ENCODE results near the gene PHF11.

DNA sequence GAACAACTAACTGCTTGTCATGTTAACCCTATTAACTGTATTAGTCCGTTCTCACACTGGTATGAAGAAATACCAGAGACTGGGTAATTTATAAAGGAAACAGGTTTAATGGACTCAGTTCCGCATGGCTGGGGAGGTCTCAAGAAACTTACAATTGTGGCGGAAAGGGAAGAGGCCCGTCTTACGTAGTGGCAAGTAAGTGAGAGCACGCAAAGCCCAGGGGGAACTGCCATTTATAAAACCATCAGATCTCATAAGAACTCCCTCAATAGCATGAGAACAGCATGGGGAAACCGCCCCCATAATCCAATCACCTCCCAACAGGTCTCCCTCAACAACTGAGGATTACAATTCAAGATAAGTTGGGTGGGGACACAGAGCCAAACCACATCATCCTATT lies 34.7 kb downstream of the PHF11 start:
- TF ChIP-seq, protein P1, sequence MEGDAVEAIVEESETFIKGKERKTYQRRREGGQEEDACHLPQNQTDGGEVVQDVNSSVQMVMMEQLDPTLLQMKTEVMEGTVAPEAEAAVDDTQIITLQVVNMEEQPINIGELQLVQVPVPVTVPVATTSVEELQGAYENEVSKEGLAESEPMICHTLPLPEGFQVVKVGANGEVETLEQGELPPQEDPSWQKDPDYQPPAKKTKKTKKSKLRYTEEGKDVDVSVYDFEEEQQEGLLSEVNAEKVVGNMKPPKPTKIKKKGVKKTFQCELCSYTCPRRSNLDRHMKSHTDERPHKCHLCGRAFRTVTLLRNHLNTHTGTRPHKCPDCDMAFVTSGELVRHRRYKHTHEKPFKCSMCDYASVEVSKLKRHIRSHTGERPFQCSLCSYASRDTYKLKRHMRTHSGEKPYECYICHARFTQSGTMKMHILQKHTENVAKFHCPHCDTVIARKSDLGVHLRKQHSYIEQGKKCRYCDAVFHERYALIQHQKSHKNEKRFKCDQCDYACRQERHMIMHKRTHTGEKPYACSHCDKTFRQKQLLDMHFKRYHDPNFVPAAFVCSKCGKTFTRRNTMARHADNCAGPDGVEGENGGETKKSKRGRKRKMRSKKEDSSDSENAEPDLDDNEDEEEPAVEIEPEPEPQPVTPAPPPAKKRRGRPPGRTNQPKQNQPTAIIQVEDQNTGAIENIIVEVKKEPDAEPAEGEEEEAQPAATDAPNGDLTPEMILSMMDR (IDR thresholded peaks at IDR 0.05): no peak
- TF ChIP-seq POLR2A (IDR thresholded peaks at IDR 0.05): no peak

Measured in testis (tissue), 2 donors.